GM06990 (cell line): ENCODE results near the gene PWWP2B.

Experiments
- DNase-seq: peaks from one replicate; pipeline ENCODE4 v3.0.0-alpha.2; 2011; ENCODE audit not compliant: insufficient read length; ENCODE audit errors: extremely low read depth
- H3K27me3 ChIP-seq: replicated peaks from 2 replicates; pipeline ENCODE4 v1.6.0; 2011; ENCODE audit warnings: low read length; ENCODE audit not compliant: control insufficient read depth, insufficient read depth
- H3K36me3 ChIP-seq: 2 replicates; pipeline ENCODE4 v1.5.1; 2011; ENCODE audit warnings: low read length; ENCODE audit not compliant: control insufficient read depth, insufficient read depth
- H3K4me3 ChIP-seq: replicated peaks from 2 replicates; pipeline ENCODE4 v1.5.1; 2011; ENCODE audit warnings: low read depth, mild to moderate bottlenecking, control low read depth, low read length
- TF ChIP-seq, protein P1 (sequence below): IDR thresholded peaks from 2 replicates; pipeline ENCODE4 v1.5.1; 2011; ENCODE audit warnings: low read length, control low read depth, mild to moderate bottlenecking, inconsistent platforms; ENCODE audit not compliant: insufficient read depth, poor library complexity, severe bottlenecking

The PWWP2B gene

DNA sequence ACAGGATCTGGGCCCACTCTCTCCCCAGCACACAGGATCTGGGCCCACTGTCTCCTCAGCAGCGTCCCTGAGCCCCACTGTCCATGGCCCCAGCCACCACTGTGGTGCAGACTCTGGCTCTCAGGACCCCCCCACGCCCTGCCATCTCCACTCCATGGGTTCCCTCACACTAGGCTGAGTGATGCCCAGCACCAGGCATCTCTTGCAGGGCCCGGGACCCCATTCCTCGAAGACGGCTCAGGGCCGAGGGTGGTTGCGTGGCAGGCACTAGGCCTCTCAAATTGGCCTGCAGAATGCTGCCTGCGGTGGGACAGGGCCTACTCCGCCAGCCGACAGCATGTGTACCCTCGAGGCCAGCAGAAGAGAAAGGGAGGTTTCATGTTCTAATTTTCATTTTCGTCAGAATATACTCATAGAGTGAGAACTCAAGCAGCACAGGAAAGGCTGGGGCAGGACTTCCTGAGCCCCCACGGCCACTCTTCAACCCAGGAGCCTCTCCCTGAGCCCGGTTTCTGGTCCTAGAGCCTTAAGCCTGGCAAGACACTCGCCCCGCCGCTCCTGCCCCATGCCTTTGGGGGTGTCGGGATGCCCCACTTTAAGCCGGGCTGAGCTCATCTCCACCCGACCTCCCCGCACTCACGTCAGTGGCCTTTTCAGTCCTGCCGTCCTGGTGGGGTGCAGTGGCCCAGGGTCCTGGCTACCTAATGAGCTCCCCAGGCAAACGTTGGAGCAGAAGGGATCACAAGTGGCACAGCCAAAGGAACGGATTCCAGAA is 44.0 kb downstream of the PWWP2B start:
- no peak for DNase-seq

DNA sequence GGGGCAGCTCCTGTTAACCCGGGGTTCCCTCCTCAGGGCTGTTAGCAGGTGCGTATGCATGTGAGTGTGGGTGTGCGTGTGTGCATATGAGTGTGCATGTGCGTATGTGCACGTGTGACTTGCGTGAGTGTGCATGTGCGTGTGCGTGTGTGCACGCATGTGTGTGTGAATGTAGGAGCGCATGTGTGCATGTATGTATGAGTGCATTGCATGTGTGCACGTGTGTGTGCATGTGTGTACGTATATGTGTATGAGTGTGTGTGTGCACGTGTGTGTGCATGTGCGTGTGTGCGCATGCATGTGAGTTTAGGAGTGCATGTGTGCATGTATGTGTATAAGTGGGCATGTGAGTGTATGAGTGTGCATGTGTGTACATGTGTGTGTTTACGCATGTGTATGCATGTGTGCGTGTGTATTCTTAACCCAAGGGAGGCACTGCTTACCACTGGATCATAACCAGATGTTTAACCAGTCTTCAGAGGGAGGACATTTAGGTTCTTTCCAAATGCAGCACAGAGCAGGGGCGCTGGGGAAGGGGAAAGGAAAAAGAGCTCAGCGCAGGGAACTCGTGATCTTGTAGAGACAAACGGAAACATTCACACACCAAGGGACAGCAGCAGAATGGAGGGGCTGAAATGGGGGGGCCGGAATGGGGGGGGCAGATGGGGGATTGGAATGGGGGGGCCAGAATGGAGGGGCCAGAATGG is 45.0 kb downstream of the PWWP2B start:
- no peaks in the 10 kb centered on the region for H3K36me3 ChIP-seq
- H3K4me3 ChIP-seq, result no peak overlapping the region
- TF ChIP-seq, protein P1, sequence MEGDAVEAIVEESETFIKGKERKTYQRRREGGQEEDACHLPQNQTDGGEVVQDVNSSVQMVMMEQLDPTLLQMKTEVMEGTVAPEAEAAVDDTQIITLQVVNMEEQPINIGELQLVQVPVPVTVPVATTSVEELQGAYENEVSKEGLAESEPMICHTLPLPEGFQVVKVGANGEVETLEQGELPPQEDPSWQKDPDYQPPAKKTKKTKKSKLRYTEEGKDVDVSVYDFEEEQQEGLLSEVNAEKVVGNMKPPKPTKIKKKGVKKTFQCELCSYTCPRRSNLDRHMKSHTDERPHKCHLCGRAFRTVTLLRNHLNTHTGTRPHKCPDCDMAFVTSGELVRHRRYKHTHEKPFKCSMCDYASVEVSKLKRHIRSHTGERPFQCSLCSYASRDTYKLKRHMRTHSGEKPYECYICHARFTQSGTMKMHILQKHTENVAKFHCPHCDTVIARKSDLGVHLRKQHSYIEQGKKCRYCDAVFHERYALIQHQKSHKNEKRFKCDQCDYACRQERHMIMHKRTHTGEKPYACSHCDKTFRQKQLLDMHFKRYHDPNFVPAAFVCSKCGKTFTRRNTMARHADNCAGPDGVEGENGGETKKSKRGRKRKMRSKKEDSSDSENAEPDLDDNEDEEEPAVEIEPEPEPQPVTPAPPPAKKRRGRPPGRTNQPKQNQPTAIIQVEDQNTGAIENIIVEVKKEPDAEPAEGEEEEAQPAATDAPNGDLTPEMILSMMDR, result no peak
- no peak for DNase-seq
- no peaks in the 10 kb centered on the region for H3K27me3 ChIP-seq

More for the DNA sequence above, 44.0 kb downstream of the PWWP2B start:
- H3K27me3 ChIP-seq, result no peaks in the 10 kb centered on the region
- no peak overlapping the region for H3K4me3 ChIP-seq
- TF ChIP-seq, protein P1, result no peak
- no peaks in the 10 kb centered on the region for H3K36me3 ChIP-seq

DNA sequence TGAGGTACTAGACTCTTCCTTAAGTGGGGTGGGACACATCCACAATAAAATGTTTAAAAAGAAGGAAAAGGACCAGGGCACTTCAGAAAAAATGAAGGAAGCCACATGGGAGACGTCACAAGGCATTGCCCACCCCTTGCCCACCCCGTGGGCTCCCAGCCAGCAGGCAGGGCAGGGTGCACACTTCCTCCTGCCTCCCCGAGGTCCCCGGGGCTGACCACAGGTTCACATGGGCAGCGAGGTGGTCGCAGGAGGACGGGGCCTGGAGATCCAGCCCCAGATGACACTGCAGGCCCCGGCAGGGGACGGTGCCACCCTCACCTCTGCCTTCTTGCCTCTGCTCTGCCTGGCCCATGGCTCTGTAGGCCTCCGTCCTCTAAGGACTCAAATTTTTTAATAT is 45.6 kb downstream of the PWWP2B start:
- H3K4me3 ChIP-seq, result no peak overlapping the region
- no peaks in the 10 kb centered on the region for H3K36me3 ChIP-seq
- TF ChIP-seq, protein P1, result no peak

DNA sequence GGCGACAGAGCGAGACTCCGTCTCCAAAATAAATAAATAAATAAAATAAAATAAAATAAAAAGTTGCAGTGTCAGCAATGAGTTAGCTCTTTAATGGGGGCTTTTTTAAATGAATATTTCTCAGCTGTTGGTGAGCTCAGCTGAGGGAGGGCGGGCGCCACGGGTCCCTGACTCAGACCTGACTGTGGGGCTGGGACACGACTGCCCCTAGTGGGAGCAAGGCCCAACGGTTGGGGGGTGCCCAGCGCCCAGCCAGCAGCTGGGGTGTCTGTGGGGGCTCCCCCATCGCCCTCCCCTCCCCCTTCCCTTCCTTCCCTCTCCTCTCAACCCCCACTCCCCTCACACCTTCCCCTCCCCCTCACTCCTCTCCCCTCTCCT is 46.6 kb downstream of the PWWP2B start:
- Histone ChIP-seq H3K4me3 (no peak overlapping the region), H3K36me3 (no peaks in the 10 kb centered on the region), H3K27me3 (no peaks in the 10 kb centered on the region)
- TF ChIP-seq, protein P1, result peak; percentile 49
- no peak for DNase-seq

More for the DNA sequence above, 45.6 kb downstream of the PWWP2B start:
- H3K27me3 ChIP-seq, result no peaks in the 10 kb centered on the region
- DNase-seq, result no peak

DNA sequence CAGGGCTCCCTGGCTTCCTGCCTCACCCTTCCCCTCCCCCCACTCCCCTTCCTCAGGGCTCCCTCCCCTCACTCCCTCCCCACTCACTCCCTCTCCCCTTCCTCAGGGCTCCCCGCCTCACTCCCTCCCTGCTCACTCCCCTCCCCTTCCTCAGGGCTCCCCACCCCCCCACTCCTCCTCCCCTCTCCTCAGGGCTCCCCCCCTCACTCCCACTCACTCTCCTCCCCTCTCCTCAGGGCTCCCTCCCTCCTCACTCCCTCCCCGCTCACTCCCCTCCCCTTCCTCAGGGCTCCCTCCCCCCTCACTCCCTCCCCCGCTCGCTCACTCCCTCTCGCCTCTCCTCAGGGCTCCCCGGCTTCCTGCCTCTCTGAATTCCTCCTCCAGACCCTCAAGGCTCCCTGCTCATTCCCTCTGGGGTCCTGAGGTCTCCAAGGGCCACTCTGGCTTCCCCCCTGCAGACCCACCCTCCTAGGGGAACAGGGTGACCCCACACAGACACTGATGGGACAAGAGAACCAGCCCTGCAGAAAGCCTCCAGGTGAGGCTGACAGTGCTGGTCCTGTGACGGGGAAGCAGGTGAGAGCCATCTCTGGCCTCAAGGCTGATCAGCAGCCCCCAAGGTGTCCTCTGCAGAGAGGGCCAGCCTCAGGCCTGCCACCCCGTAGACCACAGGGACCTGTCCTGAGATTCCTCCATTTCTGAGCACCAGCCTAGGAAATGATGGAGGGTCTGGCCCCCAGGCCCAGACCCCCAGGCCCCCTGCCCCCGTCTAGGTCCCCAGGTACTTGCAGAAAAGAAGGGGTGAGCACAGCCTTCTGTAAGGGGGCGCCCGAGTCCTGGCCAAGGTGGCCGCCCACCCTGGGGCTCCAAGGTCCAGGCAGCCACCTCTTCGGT is 47.2 kb downstream of the PWWP2B start:
- no peak overlapping the region for H3K4me3 ChIP-seq
- TF ChIP-seq, protein P1, result no peak
- H3K27me3 ChIP-seq, result no peaks in the 10 kb centered on the region
- H3K36me3 ChIP-seq, result no peaks in the 10 kb centered on the region
- no peak for DNase-seq
